H1 (cell line): Measurements from ENCODE around the gene COPS9. TPM values are rescaled to one million over a fixed set of nuclear protein-coding genes. Genes with fewer than 3 reads are reported as not detected.

Experiments used
- BCL11A ChIP-seq, 2 experiments: IDR thresholded peaks; one replicate each; pipeline ENCODE4 v1.6.1; 2011; ENCODE audit warnings: low read depth in 2 of 2, low read length in 2 of 2, mild to moderate bottlenecking in 2 of 2
- BRCA1 ChIP-seq: IDR thresholded peaks from 2 replicates; pipeline ENCODE4 v1.6.1; 2012; ENCODE audit warnings: low read depth, low read length, improper control_type of control experiment
- CHD1 ChIP-seq: IDR thresholded peaks from 2 replicates; pipeline ENCODE4 v1.6.1; 2012; ENCODE audit warnings: low read depth, low read length, improper control_type of control experiment
- CREB1 ChIP-seq: IDR thresholded peaks from 2 replicates; pipeline ENCODE4 v1.6.1; 2012; ENCODE audit warnings: inconsistent platforms
- GABPA ChIP-seq: IDR thresholded peaks from 2 replicates; pipeline ENCODE4 v1.6.1; 2011; ENCODE audit warnings: mild to moderate bottlenecking, low read length, moderate library complexity, borderline replicate concordance; ENCODE audit not compliant: insufficient read depth
- GTF2F1 ChIP-seq: IDR thresholded peaks from 2 replicates; pipeline ENCODE4 v1.6.1; 2012; ENCODE audit warnings: low read depth, low read length, improper control_type of control experiment, borderline replicate concordance
- JUND ChIP-seq: IDR thresholded peaks from 2 replicates; pipeline ENCODE4 v1.6.1; 2011; ENCODE audit warnings: mild to moderate bottlenecking, improper control_type of control experiment, low read length
- RBBP5 ChIP-seq: IDR thresholded peaks from 2 replicates; pipeline ENCODE4 v1.7.1; 2012; ENCODE audit warnings: low read depth, mild to moderate bottlenecking, inconsistent platforms, low read length, moderate library complexity, borderline replicate concordance
- SP1 ChIP-seq: IDR thresholded peaks from 2 replicates; pipeline ENCODE4 v1.6.1; 2011; ENCODE audit warnings: low read depth, low read length
- SP2 ChIP-seq: IDR thresholded peaks from 2 replicates; pipeline ENCODE4 v1.6.1; 2012; ENCODE audit warnings: mild to moderate bottlenecking, low read length, inconsistent platforms
- TEAD4 ChIP-seq: IDR thresholded peaks from 2 replicates; pipeline ENCODE4 v1.6.1; 2012; ENCODE audit warnings: low read depth, low read length, inconsistent platforms, mixed read lengths
- polyA plus RNA-seq, 7 experiments: library from polyadenylated mRNA; depleted of rRNA in 3 of 7; stranded (reverse) in 5 of 7; unstranded in 2 of 7; fragments of >200 nt in 5 of 7; fragments of 200-250 nt in 2 of 7; gene quantifications; 1 replicate in 5 of 7; 2 replicates in 1 of 7; 4 replicates in 1 of 7; pipeline versions ENCODE4 v1.2.1 to v1.2.3, GENCODE V29; 2011 to 2013; ENCODE audit warnings: missing spikeins in 2 of 7, mixed read lengths in 2 of 7
- total RNA-seq: library from RNA; stranded (reverse); fragmentation: NEBNext Ultra II Directional; extraction: Animal tissue kit (Norgen Biotek cat#: 25700); gene quantifications from 2 replicates; pipeline ENCODE4 v1.2.1, GENCODE V29; 2021
- TF ChIP-seq, protein P1 (sequence below): IDR thresholded peaks from 2 replicates; pipeline ENCODE4 v1.6.1; 2012; ENCODE audit warnings: inconsistent platforms

COPS9 gene
- total and polyA plus RNA-seq, 2 of the 8 experiments (the other 6 are each of a cell fraction or from before 2014, with no cell fraction given): 154 to 234 TPM

DNA sequence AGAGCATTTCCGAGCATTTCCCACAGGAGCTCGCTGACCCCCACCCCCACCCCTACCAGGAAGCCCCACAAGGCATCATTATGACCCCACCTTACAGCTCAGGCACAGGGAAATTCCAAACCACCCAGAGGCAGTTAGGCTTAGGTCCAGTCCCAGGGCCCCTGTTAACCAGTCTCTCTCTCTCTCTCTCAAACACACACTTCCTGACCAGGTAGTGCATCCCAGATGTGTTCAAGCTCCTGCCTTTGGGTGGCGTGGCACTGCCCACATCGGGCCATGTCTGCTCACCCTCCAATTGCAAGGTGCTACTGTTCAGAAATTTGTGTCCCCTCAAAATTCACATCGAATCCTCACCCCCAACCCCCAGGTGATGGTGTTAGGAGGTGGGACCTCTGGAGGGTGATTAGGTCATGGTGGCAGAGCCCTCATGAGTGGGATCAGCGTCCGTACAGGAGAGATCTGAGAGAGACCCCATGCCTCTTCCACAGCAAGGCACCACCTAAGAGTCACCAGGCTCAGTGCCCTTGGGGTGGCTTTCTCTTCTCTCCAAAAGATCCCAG is 8.8 kb downstream of the COPS9 start (continued):
- TF ChIP-seq TEAD4: no peak
- no peak for TF ChIP-seq CHD1
- TF ChIP-seq JUND: no peak
- no peak for TF ChIP-seq GTF2F1
- no peak for TF ChIP-seq BCL11A (IDR thresholded peaks at IDR 0.05; ENCODE audit: low read depth in 2 of 2, low read length in 2 of 2)
- no peak for TF ChIP-seq SP2
- no peak for TF ChIP-seq CREB1
- TF ChIP-seq, protein P1, sequence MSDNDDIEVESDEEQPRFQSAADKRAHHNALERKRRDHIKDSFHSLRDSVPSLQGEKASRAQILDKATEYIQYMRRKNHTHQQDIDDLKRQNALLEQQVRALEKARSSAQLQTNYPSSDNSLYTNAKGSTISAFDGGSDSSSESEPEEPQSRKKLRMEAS: no peak
- TF ChIP-seq SP1: no peak
- no peak for TF ChIP-seq BRCA1
- no peak for TF ChIP-seq RBBP5
- TF ChIP-seq GABPA: no peak
